Activated T-helper 1 cell treated with Interleukin-2 at 50 U/mL for 16 hours (primary cell): ENCODE measurements around the gene MYO5C.
"Not testable (repeated sequence)": the region's sequence is repeated elsewhere in the genome, so short reads cannot be mapped to it uniquely, and the experiment has no call there.

Experiments
- DNase-seq: peaks from one replicate; pipeline ENCODE4 v3.0.0-alpha.2; 2020; ENCODE audit warnings: low read depth

MYO5C gene

DNA sequence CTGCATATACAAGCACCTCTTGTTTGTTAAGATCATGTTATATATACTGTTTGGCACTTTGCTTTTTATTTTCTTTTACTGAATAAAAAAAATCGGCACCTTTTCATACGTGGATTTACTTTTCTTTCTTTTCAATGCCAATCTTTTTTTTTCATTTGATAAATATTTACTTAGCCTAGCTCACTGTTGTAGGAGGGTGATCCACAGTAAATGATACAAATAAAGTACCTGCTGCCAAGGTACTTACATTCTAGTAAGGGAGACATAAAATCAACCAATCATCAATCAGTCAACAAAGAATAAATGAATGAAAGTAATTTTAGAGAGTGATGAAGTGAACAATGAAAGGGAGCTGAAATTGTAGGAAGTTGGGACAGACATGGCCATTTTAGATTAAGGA, 122.7 kb downstream of the MYO5C start:
- DNase-seq = no peak

- no peak for DNase-seq
These were observed 123.8 kb downstream of the MYO5C start for GRCh38 chr15:52171807-52172206.

GRCh38 chr15:52171386-52171785, 124.2 kb downstream of the MYO5C start:
- no peak for DNase-seq

DNA sequence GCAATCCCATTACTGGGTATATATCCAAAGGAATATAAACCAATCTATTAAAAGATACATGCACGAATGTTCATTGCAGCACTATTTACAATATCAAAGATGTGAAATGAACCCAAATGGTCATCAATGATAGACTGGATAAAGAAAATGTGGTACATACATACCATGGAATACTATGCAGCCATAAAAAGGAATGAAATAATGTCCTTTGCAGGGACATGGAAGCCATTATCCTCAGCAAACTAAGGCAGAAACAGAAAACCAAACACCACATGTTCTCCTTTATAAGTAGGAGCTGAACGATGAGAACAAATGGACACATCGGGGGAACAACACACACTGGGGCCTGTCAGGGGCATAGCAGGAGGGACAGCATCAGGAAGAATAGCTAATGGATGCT, 125.4 kb downstream of the MYO5C start:
- DNase-seq = not testable (repeated sequence)

DNA sequence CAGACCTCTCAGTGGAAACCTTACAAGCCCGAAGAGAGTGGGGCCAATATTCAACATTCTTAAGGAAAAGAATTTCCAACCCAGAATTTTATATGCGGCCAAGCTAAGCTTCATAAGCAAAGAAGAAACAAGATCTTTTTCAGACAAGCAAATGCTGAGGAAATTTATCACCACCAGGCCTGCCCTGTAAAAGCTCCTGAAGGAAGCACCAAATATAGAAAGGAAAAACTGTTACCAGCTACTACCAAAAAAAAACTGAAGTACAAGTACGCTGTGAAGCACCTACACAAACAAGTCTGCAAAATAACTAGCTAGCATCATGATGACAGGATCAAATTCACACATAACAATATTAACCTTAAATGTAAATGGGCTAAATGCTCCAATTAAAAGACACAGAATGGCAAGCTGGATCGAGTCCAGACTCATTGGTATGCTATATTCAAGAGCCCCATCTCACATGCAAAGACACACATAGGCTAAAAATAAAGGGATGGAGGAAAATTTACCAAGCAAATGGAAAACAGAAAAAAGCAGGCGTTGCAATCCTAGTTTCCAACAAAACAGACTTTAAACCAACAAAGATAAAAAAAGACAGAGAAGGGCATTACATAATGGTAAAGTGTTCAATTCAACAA, 130.0 kb downstream of the MYO5C start:
- not testable (repeated sequence) for DNase-seq

DNA sequence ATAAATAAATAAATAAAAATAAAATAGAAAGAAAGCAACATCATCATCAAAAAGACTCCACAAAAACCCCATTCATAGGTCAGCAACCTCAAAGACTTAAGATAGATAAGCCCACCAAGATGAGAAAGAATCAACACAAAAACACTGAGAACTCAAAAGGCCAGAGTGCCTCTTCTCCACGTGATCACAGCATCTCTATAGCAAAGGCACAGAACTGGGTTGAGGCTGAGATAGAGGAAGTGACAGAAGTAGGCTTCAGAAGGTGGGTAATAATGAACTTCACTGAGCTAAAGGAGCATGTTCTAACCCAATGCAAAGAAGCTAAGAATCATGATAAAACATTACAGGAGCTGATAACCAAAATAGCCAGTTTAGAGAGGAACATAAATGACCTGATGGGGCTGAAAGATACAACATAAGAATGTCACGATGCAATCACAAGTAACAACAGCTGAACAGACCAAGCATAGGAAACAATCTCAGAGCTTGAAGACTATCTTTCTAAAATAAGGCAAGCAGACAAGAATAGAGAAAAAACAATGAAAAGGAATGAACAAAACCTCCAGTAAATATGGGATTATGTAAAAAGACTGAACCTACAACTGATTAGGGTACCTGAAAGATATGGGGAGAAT, 130.9 kb downstream of the MYO5C start:
- DNase-seq = no peak

GRCh38 chr15:52163321-52164190, 132.0 kb downstream of the MYO5C start:
- no peak for DNase-seq

- no peak for DNase-seq
These were observed 132.7 kb downstream of the MYO5C start for GRCh38 chr15:52162876-52163275.

GRCh38 chr15:52162260-52162659, 133.3 kb downstream of the MYO5C start:
- no peak for DNase-seq

DNA sequence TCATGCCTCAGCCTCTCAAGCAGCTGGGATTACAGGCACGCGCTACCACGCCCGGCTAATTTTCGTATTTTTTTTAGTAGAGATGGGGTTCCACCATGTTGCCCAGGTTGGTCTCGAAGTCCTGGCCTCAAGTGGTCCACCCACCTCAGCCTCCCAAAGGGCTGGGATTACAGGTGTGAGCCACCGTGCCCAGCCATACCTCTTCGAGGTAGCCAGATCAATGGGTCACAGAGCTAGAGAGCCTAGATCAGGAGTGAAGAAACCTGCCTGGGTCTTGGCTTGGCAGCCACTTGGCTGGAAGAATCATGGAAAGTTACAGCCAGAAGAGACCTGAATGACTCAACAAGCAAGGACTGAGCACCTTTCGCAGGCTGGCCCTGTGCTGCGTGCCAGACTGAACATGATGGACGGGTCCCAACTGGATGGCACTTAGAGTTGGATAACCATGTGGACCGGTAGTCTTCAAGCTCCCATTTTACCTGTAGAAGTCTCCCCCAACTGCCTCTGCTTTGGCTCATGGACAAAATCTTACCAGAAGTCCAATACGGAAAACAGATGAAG, 134.1 kb downstream of the MYO5C start:
- no peak for DNase-seq

DNA sequence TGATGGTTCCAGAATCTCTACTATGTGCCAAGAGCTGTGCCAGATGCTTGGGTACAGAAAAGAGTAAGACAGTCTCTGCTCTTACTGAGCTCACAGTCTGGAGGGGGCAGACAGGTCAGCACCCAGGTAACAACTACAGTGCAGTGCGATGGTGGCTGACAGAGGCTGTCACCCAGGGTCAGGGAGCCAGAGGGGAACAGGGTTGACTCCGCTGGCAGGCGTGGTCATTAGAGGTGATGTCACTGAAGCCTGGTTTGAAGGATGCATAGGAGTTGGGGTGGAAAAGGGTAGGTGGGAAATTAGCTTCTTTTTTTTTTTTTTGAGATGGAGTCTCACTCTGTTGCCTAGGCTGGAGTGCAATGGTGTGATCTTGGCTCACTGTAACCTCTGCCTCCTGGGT, 136.0 kb downstream of the MYO5C start:
- no peak for DNase-seq

GRCh38 chr15:52158084-52158765, 137.4 kb downstream of the MYO5C start:
- DNase-seq = no peak

DNA sequence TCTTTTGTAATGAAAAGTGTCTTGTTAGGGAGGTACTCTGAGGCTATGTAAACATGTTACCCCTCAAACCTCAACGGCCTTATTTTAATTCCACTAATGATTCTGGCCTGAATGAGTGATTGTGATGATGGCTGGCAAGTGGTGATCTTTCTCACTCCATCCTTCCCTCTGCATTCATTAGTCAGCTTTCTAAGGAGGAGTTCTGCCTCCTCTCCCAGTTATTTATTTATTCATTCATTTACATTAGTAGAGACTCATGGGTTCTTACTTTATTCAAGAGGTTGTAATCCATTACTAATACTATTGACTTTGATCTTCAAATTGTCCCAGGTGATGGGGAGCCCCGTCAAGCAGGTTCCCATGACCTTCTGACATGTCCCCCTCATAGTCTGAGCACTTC, 139.7 kb downstream of the MYO5C start:
- no peak for DNase-seq

- no peak for DNase-seq
These were observed 140.4 kb downstream of the MYO5C start for GRCh38 chr15:52154896-52155865.

- no peak for DNase-seq
These were observed 141.4 kb downstream of the MYO5C start for GRCh38 chr15:52153900-52154895.

GRCh38 chr15:52151353-52151752, 144.3 kb downstream of the MYO5C start:
- no peak for DNase-seq

DNA sequence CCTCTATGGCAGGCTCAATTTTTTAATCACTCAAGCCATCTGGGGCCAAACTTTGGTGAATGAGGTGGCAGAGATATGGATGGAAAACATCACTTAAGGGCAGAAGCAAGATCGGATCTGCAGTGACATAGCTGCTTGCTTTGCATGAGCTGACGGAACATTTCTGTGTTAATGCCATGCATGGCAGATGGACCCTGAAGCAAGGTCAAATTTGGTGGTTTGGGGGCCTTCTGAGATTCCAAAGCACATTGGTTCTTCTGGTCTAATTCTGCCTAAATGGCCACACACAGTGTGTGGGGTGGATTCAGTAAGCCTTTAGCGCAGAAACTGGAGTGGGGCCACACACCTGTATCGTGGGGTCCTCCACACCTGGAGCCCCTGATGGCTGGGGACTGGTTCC, 144.7 kb downstream of the MYO5C start:
- DNase-seq = no peak

GRCh38 chr15:52150043-52150825, 145.4 kb downstream of the MYO5C start:
- DNase-seq = no peak

GRCh38 chr15:52148403-52148802, 147.2 kb downstream of the MYO5C start:
- DNase-seq = no peak
